ENCODE data around the gene MFSD2B.

- TF ChIP-seq CTCF (IDR thresholded peaks at IDR 0.05): no peak
- no peak for TF ChIP-seq POLR2AphosphoS5 (IDR thresholded peaks at IDR 0.05)
- TF ChIP-seq EP300 (IDR thresholded peaks at IDR 0.05): no peak
- TF ChIP-seq POLR2A (IDR thresholded peaks at IDR 0.05): no peak
These were observed 12.6 kb downstream of the MFSD2B start for GRCh38 chr2:24022324-24022974.

Measured in suprapubic skin (tissue), 4 donors.